Neural cell (in vitro differentiated cells): Measurements from ENCODE around the gene PDZRN3. TPM values are rescaled to one million over a fixed set of nuclear protein-coding genes. Genes with fewer than 3 reads are reported as not detected.

ENCODE experiments used
- H2AFZ ChIP-seq: fragments of 200-600, 300-800 bp; sonication (generic), shearing (Covaris generic); 2 replicates; pipeline ENCODE4 v1.6.0; 2014; ENCODE audit warnings: low read depth, mild to moderate bottlenecking, antibody characterized with exemption, low read length, moderate library complexity
- H3F3A ChIP-seq: fragments of 200-600 bp; shearing (Covaris generic); 2 replicates; pipeline ENCODE4 v1.6.1; 2016; ENCODE audit warnings: mild to moderate bottlenecking, moderate library complexity, mixed read lengths, antibody characterized with exemption, low read length; ENCODE audit not compliant: insufficient read depth, poor library complexity, severe bottlenecking
- H3K27ac ChIP-seq: fragments of 200-600, 300-800 bp; sonication (generic), shearing (Covaris generic); 2 replicates; pipeline ENCODE4 v1.5.1; 2014; ENCODE audit warnings: mild to moderate bottlenecking, low read length, moderate library complexity
- H3K27me3 ChIP-seq: fragments of 300-800, 200-600 bp; sonication (generic), shearing (Covaris generic); 2 replicates; pipeline ENCODE4 v1.6.0; 2014; ENCODE audit warnings: mild to moderate bottlenecking, low read depth, low read length, moderate library complexity; ENCODE audit not compliant: insufficient read depth
- H3K36me3 ChIP-seq: fragments of 300-800, 200-600 bp; sonication (generic), shearing (Covaris generic); 2 replicates; pipeline ENCODE4 v1.5.1; 2014; ENCODE audit warnings: mild to moderate bottlenecking, antibody characterized with exemption, low read length, moderate library complexity; ENCODE audit not compliant: insufficient read depth
- H3K4me2 ChIP-seq: fragments of 300-800, 200-600 bp; sonication (generic), shearing (Covaris generic); 2 replicates; pipeline ENCODE4 v1.6.0; 2014; ENCODE audit warnings: mild to moderate bottlenecking, low read length
- H3K4me3 ChIP-seq: fragments of 300-800, 200-600 bp; sonication (generic), shearing (Covaris generic); 2 replicates; pipeline ENCODE4 v1.5.1; 2014; ENCODE audit warnings: mild to moderate bottlenecking, low read length, moderate library complexity
- H3K79me2 ChIP-seq: fragments of 200-600 bp; shearing (Covaris generic); replicated peaks from 2 replicates; pipeline ENCODE4 v1.6.0; 2014; ENCODE audit warnings: mild to moderate bottlenecking, low read length, moderate library complexity; ENCODE audit not compliant: insufficient read depth
- H3K9ac ChIP-seq: fragments of 300-800, 200-600 bp; sonication (generic), shearing (Covaris generic); 2 replicates; pipeline ENCODE4 v1.6.1; 2016; ENCODE audit warnings: mild to moderate bottlenecking, low read length, mixed read lengths
- H3K9me2 ChIP-seq: fragments of 200-600 bp; shearing (Covaris generic); 2 replicates; pipeline ENCODE4 v1.6.1; 2016; ENCODE audit warnings: mild to moderate bottlenecking, low read length, mixed read lengths; ENCODE audit not compliant: insufficient read depth
- H3K9me3 ChIP-seq: fragments of 200-600, 300-800 bp; sonication (generic), shearing (Covaris generic); 2 replicates; pipeline ENCODE4 v1.6.1; 2016; ENCODE audit warnings: mild to moderate bottlenecking, mixed run types, low read length, moderate library complexity, mixed read lengths
- H4K20me1 ChIP-seq: fragments of 200-600 bp; shearing (Covaris generic); 2 replicates; pipeline ENCODE4 v1.6.1; 2016; ENCODE audit warnings: mild to moderate bottlenecking, mixed run types; ENCODE audit not compliant: insufficient read depth
- CTCF ChIP-seq: fragments of 450-650 bp; IDR thresholded peaks from 2 replicates; pipeline ENCODE4 v1.5.1; 2014; ENCODE audit warnings: antibody characterized with exemption, mild to moderate bottlenecking, moderate library complexity; ENCODE audit not compliant: poor library complexity, severe bottlenecking
- EP300 ChIP-seq: fragments of 450-650 bp; conservative IDR thresholded peaks from 2 replicates; pipeline ENCODE4 v1.6.1; 2014; ENCODE audit warnings: antibody characterized with exemption, mild to moderate bottlenecking, moderate library complexity; ENCODE audit not compliant: poor library complexity, severe bottlenecking
- EZH2 ChIP-seq: fragments of 200-600, 300-800 bp; shearing (Covaris generic), sonication (generic); IDR thresholded peaks from 2 replicates; pipeline ENCODE4 v1.6.1; 2014; ENCODE audit warnings: antibody characterized with exemption, low read length, borderline replicate concordance, mild to moderate bottlenecking; ENCODE audit not compliant: insufficient read depth, poor library complexity, severe bottlenecking
- MXI1 ChIP-seq: fragments of 450-650 bp; conservative IDR thresholded peaks from 2 replicates; pipeline ENCODE4 v1.6.1; 2014; ENCODE audit warnings: antibody characterized with exemption, mild to moderate bottlenecking; ENCODE audit not compliant: poor library complexity, severe bottlenecking
- POLR2AphosphoS5 ChIP-seq: IDR thresholded peaks from 2 replicates; pipeline ENCODE4 v1.6.1; 2012
- RAD21 ChIP-seq: fragments of 450-650 bp; conservative IDR thresholded peaks from 2 replicates; pipeline ENCODE4 v1.6.1; 2014; ENCODE audit warnings: antibody characterized with exemption, mild to moderate bottlenecking, moderate library complexity
- REST ChIP-seq: IDR thresholded peaks from 2 replicates; pipeline ENCODE4 v1.6.1; 2012; ENCODE audit warnings: borderline replicate concordance
- SMC3 ChIP-seq: fragments of 450-650 bp; conservative IDR thresholded peaks from 2 replicates; pipeline ENCODE4 v1.6.1; 2014; ENCODE audit warnings: antibody characterized with exemption, mild to moderate bottlenecking, moderate library complexity; ENCODE audit not compliant: poor library complexity
- TAF1 ChIP-seq: IDR thresholded peaks from 2 replicates; pipeline ENCODE4 v1.6.1; 2012; ENCODE audit warnings: low read depth
- polyA plus RNA-seq: library from polyadenylated mRNA; depleted of rRNA; stranded (reverse); fragments of >200 nt; gene quantifications from 2 replicates; pipeline ENCODE4 v1.2.3, GENCODE V29; 2014

Gene PDZRN3
- polyA plus RNA-seq, 1 donor from 2014 or later, result 1.1 TPM

- no peak overlapping the region for H3K4me3 ChIP-seq
- H3K9me3 ChIP-seq, result no peaks in the 10 kb centered on the region
- H3K9me2 ChIP-seq, result no peaks in the 10 kb centered on the region
- H3F3A ChIP-seq, result no peaks in the 10 kb centered on the region
- no peaks in the 10 kb centered on the region for H3K27me3 ChIP-seq
- H2AFZ ChIP-seq, result no peak overlapping the region
- H3K9ac ChIP-seq, result no peak overlapping the region
- H3K36me3 ChIP-seq, result no peaks in the 10 kb centered on the region
- TF ChIP-seq EP300, result no peak
- H3K27ac ChIP-seq, result no peak overlapping the region
- H3K4me2 ChIP-seq, result no peak overlapping the region
- no peaks in the 10 kb centered on the region for H4K20me1 ChIP-seq
- no peaks in the 10 kb centered on the region for H3K79me2 ChIP-seq
Measured at GRCh38 chr3:73513260-73513659, 111.5 kb downstream of the PDZRN3 start.

GRCh38 chr3:73511571-73512525, 112.9 kb downstream of the PDZRN3 start:
- Histone ChIP-seq H3K9me3 (no peaks in the 10 kb centered on the region), H3K36me3 (no peaks in the 10 kb centered on the region), H3K27ac (no peak overlapping the region), H2AFZ (no peak overlapping the region), H3F3A (no peaks in the 10 kb centered on the region), H3K4me3 (no peak overlapping the region), H3K4me2 (no peak overlapping the region), H3K9ac (no peak overlapping the region), H4K20me1 (no peaks in the 10 kb centered on the region), H3K27me3 (no peaks in the 10 kb centered on the region), H3K9me2 (no peaks in the 10 kb centered on the region), H3K79me2 (no peaks in the 10 kb centered on the region)
- TF ChIP-seq MXI1, result no peak
- no peak for TF ChIP-seq SMC3
- no peak for TF ChIP-seq REST
- no peak for TF ChIP-seq POLR2AphosphoS5
- TF ChIP-seq EP300, result no peak
- TF ChIP-seq EZH2, result no peak
- TF ChIP-seq CTCF, result no peak
- no peak for TF ChIP-seq RAD21
- no peak for TF ChIP-seq TAF1
